GM19455 (cell line): ENCODE measurements around the gene TMEM119.

Source experiments
- ATAC-seq: cut with Tn5 transposase; IDR thresholded peaks from one replicate; pipeline ENCODE4 v1.9.1; 2021; ENCODE audit not compliant: unreplicated experiment

Gene TMEM119

DNA sequence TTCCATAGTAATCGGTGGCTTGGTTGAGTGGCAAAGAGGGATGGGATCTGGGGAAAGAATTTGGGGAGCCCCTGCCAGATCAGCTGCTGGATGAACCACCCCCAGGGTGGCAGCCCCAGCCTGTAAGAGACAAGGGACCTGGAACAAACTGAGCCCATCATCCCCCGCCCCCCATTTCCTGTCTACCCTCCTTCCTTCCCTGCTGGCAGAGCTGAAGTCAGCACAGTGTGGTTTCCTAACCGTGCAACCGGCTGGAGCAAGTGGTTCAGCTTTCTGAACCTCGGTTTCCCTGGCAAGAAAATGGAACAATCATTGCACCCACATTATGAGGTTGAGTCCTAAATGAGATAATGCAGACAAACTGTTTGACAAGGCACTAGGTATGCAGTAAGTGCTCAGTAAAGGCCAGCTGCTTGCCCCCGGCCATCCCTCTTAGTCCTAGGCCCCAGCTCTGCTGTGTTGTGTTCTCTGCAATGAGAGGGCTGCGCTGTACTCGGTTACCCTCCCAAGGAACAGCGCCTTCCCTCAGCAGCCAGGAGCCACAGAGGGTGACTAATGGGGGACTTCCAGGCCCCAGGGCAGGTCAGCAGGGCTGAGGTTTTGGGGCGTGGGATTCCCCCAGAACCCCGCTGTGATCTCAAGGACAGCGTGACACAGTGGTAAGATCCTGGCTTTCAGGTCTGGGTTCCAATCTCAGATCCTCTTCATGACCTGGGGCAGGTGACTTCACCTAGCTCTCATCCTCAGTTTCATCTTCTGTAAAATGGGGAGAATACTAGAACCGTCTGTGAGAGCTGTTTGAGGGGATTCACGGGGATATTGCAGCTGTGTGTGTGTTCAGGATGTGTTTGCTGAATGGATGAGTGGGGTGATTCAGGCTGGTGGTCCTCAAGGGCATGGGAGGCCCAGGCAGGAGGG, 19.3 kb upstream of the TMEM119 start:
- ATAC-seq = peak; percentile 72

DNA sequence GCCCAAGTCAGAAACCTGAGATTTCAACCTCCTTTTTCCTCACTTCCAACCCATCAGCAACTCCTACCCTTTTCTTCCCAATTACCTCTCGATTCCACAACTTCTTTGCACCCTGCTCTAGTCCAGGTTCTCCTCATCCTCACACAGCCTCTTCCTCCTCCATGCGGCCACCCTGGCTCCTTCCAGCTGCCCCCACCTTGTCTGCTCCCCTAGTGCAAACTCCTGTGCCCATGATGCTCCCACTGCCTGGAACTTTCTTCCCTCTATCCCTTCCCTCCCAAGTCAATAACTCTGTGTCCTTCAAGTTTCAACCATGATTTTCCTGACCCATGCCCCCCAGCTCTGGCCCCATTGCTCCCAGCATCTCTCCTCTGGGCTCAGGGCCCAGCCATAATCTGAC, 18.5 kb upstream of the TMEM119 start:
- no peak for ATAC-seq

DNA sequence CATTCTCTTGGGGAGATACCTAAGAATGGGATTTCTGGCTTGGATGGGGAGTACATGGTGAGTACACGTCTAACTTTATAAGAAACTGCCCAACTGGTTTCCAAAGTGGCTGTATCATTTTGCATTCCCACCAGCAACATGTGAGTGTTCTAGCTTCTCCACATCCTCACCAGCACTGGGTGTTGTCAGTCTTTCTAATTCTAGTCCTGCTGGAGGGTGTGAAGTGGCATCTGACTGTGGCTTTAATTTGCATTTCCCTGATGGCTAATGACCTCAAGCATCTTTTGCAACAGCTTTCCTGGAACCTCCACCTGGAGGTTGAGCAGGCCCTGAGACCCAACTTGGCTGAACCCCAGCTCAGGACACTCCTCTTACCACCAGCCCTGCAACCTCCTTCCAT, 18.0 kb upstream of the TMEM119 start:
- ATAC-seq = no peak

DNA sequence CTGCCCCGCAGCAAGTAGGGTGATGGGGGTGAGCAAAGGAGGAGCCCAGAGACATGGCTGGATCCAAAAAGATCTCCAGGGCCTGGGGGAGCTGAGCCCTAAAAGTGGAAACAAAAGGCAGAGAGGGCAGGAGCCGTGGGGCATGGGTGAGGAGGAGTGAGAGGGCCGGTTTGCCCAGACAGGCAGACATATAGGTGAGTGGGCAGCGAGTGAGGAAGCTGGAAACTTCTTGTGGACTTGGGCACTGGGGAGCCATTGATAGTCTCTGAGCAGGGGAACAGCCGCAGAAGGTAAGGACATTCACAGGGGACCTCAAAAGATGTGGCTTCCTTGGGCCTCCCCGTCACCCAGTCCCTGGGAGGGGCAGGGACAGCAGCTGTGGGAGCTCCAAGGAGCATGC, 16.8 kb upstream of the TMEM119 start:
- ATAC-seq = no peak

DNA sequence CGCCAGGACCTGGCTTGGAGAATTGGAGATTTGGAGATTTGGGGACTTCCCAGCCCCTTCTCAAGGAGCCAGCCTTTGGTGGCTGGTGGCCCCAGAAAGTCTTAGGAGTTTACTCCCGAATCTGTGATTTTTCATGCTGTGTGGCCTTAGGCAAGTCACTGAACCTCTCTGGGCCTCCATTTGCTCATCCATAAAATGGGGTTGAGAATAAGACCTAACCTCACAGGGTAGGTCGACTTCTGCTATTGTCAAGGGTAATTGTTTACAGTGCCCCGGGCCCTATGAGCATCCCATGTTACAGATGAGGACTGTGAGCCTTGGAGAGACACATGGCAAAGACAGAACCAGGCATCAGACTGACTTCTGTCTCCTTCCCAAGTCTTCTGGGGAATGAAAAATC, 16.2 kb upstream of the TMEM119 start:
- ATAC-seq = no peak

DNA sequence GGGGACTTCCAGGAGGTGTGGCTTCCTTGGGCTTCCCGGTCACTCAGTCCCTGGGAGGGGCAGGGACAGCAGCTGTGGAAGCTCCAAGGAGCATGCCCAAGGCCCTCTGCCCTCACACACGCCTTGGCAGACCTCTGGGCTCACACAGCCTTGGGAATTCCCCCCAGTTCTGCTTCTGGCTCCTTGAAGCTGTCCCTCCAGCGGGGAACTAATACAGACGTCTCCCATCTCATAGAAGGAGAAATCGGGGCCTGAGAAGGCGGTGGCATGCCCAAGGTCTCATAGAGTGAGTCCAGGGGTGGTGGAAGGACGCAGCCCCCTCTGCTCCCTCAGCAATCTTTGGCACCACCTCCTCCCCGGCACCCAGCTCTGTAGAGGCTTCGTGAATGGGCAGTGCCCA, 15.7 kb upstream of the TMEM119 start:
- ATAC-seq = no peak

DNA sequence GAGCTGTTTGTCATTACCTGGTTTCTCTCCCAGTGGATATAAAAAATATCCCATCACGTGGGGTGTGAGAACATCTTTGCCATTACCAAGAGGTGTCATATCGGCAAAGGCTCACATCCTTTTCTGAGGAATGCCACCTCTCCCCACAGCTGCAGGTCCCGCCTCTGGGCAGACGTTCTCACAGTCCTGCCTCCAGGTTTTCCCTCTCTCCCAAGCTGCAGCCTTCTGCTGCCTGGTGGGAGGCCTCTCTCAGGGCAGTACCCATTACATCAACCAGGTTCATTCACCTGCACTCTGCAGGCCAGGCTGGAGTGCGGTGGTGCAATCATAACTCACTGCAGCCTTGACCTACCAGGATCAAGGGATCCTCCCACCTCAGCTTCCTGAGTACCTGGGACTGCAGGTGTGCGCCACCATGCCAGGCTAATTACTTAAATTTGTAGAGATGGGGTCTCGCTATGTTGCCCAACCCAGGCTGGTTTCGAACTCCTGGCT, 15.0 kb upstream of the TMEM119 start:
- no peak for ATAC-seq

DNA sequence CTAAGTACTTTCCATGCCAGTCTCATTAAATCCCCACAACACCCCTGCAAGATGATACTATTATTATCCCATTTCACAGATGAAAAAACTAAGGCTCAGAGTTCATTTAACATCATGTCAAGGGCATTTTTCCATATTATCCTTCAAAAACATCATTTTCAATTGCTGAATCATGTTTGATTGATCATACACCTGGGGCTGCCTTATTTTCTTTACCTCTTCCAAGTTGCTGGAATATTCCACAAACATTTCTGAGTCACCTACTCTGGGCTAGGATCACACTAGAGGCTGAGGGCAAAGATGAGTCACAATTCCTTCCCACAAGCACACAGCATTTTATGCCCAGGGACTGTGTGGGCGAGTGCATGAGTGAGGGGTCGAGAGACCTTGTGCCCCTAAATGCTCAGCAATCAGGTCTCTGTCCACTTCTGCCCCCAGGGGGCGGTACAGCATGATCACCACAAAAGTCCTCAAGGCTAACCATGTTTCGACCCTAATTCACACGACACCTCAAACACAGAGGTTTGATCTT, 14.1 kb upstream of the TMEM119 start:
- ATAC-seq = no peak

DNA sequence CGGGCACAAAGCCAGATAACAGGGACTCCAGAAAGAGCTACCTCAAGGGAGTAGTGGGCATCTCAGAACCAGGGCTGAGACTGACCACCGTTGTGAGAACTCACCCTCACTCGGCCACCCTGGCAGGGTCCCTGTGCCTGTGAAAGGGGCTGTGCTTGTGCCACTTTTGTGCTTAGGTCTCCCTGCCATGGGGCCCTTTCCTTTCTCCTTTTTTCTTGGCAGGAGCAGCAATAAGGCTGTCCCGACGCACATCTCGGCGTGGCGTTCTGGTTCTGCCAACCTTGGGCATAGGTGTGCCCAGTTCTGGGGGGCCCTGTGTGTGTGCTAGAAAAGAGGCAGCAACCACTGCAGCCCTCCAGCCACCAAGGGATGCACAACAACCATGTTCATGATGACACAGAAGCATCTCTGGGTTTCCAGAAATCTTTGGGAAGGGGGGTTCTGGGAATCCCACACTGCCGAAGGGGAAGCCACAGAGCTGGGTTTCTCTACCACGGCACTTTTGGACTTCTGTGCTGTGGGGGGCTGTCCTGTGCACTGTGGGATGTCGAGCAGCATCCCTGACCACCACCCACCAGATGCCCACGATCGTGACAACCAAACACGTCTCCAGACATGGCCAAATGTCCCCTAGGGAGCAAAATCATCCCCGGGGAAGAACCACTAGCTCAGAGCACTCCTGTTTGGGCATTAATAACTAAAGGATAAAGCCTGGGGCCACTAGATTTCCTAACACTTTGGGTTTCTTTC, 13.1 kb upstream of the TMEM119 start:
- ATAC-seq = no peak

DNA sequence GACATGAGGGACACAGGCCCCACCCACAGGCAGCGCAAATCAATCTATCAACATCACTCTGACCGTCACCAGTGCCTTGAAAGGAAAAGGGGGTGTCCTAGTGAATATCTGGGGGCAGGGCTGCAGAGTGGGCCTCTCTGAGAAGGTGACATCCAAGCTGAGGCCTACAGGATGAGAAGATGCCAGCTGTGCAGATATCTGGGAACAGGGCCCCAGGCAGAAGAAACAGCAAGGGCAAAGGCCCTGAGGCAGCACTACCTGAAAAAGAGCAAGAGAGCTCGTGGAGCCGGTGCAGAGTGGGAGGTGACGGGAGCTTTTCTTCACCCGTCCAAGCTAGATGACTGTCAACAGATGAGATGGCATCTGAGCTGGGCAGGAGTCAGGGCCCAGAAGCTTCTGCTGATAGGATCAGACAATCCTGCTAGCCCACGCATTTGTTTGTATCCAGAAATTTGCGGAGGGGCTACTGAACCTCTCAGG, 12.5 kb upstream of the TMEM119 start:
- ATAC-seq = no peak

DNA sequence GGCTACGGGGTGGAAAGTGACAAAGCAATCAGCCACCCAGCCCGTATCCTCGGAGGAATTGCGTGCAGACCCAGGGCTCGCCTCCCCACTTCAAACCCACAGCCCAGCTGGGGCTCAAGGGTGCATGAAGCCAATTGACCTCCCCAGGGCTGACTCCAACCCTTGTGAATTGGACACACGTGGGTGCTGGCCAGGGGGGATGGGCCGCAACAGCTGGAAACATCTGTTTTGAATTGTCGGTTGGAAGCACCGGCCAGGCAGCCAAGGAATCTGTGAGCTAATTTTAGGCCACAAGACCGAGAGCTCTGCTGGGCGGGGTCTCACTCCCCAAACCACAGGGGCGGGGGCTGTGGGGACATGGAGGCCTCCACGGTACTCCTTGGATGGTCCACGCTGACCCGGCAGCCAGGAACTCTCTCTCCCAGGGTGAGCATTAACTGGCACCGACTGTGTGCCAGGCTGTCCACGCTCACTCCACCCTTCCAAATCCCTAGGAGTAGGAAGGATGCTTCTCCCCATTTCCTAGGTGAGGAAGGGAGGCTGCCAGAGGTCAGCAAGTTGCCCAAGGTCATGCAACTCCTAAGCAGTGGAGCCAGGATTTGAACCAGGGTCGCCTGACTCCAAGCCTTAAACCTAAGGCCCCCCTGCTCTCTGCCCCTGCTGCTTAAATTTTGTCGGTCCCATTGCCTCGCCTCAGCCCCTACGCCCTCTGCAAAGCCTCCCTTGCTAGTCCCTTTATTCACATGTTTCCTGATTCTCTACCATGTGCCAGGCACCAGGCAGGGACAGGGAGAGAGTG, 11.9 kb upstream of the TMEM119 start:
- ATAC-seq = no peak

DNA sequence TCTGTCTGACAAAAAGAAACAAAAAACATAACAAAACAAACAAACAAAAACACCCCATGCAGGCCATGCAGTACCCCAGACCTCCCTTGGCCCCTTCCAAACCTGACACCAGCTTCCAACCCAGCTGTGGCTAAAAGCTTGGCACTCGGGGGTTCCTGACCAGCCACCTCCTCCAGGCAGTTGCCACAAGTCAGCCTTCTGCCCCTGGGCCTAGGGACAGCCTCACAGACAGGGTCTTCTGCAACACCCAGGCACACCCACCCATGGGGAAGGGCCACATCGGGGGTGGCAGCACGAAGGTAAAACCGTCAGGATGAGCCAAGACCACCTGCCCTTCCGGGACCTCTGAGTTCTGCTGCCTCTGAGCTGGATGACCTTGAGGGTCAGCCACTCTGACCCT, 10.7 kb upstream of the TMEM119 start:
- ATAC-seq = no peak

DNA sequence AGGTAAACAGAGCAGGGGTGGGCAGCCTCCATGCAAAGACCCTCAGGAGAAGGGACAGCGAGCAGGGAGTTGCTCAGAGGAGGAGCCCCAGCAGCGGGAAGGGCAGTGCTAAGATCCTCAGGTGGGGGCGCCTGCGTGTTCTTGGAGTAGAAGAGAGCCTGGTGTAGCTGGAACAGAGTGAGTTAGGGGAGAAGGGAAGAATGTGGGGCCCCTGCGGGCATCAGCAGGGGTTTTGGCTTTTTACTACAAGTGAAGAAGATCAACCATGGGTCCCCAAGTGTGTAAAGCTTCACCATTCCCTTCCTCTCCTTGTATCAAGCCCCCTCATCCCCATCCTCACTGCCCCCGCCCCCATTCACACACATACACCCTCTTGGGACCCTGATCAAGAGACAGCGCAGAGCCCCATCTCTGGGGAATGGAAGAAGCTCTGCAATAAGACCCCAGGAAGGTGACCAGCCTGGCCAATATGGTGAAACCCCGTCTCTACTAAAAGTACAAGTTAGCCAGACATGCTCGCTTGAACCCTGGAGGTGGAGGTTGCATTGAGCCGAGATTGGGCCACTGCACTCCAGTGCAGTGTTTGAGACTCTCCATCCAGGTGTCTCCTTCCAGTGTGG, 10.2 kb upstream of the TMEM119 start:
- no peak for ATAC-seq

DNA sequence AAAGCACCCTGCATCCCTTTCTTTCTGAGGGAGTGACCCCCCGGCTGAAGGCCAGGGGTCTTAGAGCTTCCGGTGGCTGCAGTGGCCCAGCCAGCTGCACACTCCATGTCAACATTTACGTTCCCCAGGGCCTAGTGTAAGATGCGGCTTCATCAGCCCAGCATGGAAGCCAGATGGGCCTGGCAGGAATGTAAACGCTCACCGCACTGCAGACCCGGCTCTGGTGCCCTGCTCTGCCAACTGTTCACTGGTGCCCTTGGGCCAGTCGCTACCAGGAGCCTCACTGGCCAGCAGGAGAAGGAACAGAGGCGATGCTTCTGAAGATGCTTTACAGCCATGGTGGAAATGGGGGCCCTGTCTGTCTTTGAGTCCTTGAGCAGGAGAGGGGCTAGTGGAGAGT, 8.6 kb upstream of the TMEM119 start:
- no peak for ATAC-seq

DNA sequence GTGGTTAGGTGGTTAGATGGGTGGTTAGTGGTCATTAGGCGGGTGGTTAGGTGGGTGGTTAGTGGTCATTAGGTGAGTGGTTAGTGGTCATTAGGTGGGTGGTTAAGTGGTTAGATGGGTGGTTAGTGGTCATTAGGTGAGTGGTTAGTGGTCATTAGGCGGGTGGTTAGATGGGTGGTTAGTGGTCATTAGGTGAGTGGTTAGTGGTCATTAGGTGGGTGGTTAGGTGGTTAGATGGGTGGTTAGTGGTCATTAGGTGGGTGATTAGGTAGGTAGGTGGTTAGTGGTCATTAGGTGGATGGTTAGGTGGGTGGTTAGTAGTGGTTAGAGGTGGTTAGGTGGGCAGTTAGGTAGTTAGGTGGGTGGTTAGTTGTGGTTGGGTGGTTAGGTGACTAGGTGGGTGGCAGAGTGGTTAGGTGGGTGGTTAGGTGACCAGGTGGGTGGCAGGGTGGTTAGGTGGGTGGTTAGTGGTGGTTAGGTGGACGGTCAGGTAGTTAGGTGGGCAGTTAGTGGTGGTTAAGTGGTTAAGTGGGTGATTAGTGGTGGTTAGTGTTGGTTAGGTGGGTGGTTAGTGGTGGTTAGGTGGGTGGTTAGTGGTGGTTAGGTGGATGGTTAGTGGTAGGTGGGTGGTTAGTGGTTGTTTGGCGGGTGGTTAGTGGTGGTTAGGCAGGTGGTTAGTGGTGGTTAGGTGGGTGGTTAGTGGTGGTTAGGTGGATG, 8.0 kb upstream of the TMEM119 start:
- no peak for ATAC-seq

DNA sequence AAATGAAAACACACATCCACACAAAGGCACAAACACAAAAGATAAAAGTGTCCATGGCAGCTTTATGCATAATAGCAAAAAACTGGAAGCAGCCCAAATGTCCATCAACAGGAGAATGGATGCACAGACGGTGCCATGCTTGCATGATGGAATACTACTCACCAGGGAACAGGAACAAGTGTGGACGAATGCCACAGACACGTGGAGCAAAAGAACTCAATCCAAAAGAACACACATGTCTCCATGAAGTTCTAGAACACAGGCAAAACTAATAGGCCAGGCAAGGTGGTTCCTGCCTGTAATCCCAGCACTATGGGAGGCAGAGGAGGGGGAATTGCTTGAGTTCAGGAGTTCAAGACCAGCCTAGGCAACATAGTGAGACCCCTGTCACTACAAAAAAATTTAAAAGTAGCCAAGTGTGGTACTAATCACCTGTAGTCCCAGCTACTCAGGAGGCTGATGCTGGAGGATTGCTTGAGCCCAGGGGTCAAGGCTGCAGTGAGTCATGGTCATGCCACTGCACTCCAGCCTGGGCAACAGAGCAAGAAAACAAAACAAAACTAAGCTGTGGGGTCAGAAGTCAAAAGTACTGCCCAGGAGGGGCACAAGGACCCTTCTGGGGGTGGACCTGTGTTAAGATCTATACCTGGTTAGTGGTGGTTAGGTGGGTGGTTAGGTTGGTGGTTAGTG, 7.3 kb upstream of the TMEM119 start:
- ATAC-seq = no peak

DNA sequence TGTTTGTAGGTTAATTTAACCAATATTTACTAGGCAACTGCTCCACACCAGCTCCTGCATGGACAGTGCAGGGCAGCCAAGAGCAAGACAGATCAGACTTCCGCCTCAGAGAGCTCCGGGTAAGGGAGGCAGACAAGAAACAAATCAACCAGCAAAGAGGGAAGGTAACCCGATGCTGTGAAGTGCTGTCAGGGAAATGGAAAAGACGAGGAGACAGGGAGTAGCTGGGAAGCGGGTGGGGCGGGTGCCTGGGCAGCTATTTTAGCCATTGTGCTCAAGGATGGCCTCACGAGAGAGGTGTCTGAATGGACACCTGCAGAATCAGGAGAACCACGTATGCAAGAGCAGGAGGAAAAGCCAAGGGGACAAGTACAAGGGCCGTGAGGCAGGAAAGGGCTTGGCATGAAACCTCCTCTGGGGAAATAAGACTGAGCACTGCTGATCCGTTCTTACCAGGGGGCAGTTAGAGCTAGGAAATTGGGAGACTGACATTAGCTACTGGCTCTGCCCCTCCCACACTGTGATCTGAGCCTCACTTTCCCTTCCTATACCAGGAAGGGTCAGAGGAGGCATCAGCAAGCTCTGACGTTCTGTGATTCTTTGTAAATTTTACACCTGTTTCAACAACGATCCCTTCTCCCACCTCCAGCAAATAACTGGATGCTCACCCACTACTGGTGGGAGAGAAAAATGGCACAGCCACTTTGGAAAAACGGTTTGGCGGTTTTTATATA, 6.5 kb upstream of the TMEM119 start:
- no peak for ATAC-seq

DNA sequence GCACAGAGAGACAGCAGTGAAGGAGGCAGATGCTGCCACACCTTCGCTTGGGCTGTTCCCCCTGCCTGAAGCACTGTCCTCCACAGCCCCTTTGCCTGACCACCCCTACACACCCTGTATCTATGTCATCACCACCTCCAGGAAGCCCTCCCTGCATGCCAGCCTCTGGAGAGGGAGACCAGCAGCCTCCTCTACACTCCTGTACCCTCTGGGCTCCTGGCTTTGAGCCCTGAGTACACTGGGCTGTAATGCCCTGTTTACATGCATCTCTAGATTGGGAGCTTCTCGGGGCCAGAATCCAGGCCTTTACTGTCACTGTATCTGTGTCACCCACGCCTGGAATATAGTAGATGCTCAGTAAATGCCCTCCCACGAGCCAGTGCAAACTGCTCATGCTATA, 5.9 kb upstream of the TMEM119 start:
- ATAC-seq = no peak
